ENCODE data around the gene PACRG. TPM values are rescaled to one million over a fixed set of nuclear protein-coding genes. Genes with fewer than 3 reads are reported as not detected.

PACRG gene
- total and polyA plus RNA-seq, 2 experiments from 2014 or later, result 0.17 to 0.68 TPM

- H3K36me3 ChIP-seq (ENCODE audit: insufficient read depth), result no peaks in the 10 kb centered on the region
- no peak overlapping the region for H2AFZ ChIP-seq
Observed at GRCh38 chr6:163237110-163237509, 509.3 kb downstream of the PACRG start.

More at GRCh38 chr6:163237110-163237509, 509.3 kb downstream of the PACRG start:
- Histone ChIP-seq H3K27ac (ENCODE audit: low read depth) (no peak overlapping the region), H4K20me1 (replicated peaks; ENCODE audit: insufficient read depth) (no peaks in the 10 kb centered on the region), H3K4me3 (no peak overlapping the region), H3K27me3 (ENCODE audit: insufficient read depth) (no peaks in the 10 kb centered on the region), H3F3A (replicated peaks; ENCODE audit: low read depth) (no peaks in the 10 kb centered on the region), H3K9me2 (ENCODE audit: insufficient read depth) (peaks cover 3% of the 10 kb centered on the region; the same call in 1 of the 2 replicates), H3K79me2 (replicated peaks; ENCODE audit: insufficient read depth) (no peaks in the 10 kb centered on the region), H3K4me2 (no peak overlapping the region), H3K4me1 (ENCODE audit: insufficient read depth) (0 out of 2 replicates have a peak, but pooled peaks cover under 1% of the 10 kb centered on the region)
- Mint-ChIP-seq H3K4me1 (peaks cover 7% of the 10 kb centered on the region), H3K4me3 (no peak overlapping the region), H3K36me3 (ENCODE audit: low read depth) (no peaks in the 10 kb centered on the region; the same call in 2 of the 3 replicates), H3K27me3 (ENCODE audit: insufficient read depth, low read depth, poor library complexity) (peaks cover 2% of the 10 kb centered on the region), H3K27ac (no peak overlapping the region), H3K9me3 (no peaks in the 10 kb centered on the region)
- ATAC-seq (no peak), DNase-seq (ENCODE audit: low spot score) (no peak)
- TF ChIP-seq EZH2phosphoT487 (IDR thresholded peaks at IDR 0.05; ENCODE audit: unreplicated experiment) (no peak), JUNB (IDR thresholded peaks at IDR 0.05; ENCODE audit: unreplicated experiment) (no peak), EZH2 (IDR thresholded peaks at IDR 0.05; ENCODE audit: low read depth, unreplicated experiment) (no peak), POLR2AphosphoS5 (IDR thresholded peaks at IDR 0.05; ENCODE audit: low read depth) (no peak), ZNF462 (CRISPR knock-in tag; IDR thresholded peaks at IDR 0.05) (no peak), ETS1 (IDR thresholded peaks at IDR 0.05) (no peak), REST (IDR thresholded peaks at IDR 0.05; ENCODE audit: unreplicated experiment) (no peak), ZNF331 (CRISPR knock-in tag; IDR thresholded peaks at IDR 0.05; ENCODE audit: low read depth) (no peak), NANOG (IDR thresholded peaks at IDR 0.05; ENCODE audit: borderline replicate concordance) (no peak), CTCF (conservative IDR thresholded peaks at IDR 0.05; ENCODE audit: low read depth in 2 of 2) (no peak), ZNF114 (CRISPR knock-in tag; IDR thresholded peaks at IDR 0.05) (no peak), STAT1 (IDR thresholded peaks at IDR 0.05; ENCODE audit: unreplicated experiment) (no peak), CREB1 (CRISPR knock-in tag; IDR thresholded peaks at IDR 0.05; ENCODE audit: low read depth) (no peak)
